Duodenal mucosa (tissue), 2 donors: ENCODE results near the gene PICALM.
"Not testable (repeated sequence)": the region's sequence is repeated elsewhere in the genome, so short reads cannot be mapped to it uniquely, and the experiment has no call there.

Experiments
- H3K27ac ChIP-seq: one replicate; pipeline ENCODE4 v1.7.0; 2013; ENCODE audit warnings: low read depth, low read length
- H3K27me3 ChIP-seq, 2 donors: one replicate each; pipeline ENCODE4 v1.7.0; 2013; ENCODE audit warnings: low read length in 2 of 2, control low read depth in 1 of 2; ENCODE audit not compliant: insufficient read depth in 2 of 2, control insufficient read depth in 1 of 2
- H3K36me3 ChIP-seq, 2 donors: one replicate each; pipeline ENCODE4 v1.7.0; 2013; ENCODE audit warnings: low read length in 2 of 2, control low read depth in 1 of 2; ENCODE audit not compliant: insufficient read depth in 2 of 2, control insufficient read depth in 1 of 2
- H3K4me1 ChIP-seq, 2 donors: one replicate each; pipeline ENCODE4 v1.7.0; 2013; ENCODE audit warnings: low read length in 2 of 2, control low read depth in 1 of 2; ENCODE audit not compliant: insufficient read depth in 2 of 2, control insufficient read depth in 1 of 2
- H3K4me3 ChIP-seq, 2 donors: one replicate each; pipeline ENCODE4 v1.7.0; 2013; ENCODE audit warnings: low read length in 2 of 2, low read depth in 1 of 2
- H3K9ac ChIP-seq, 2 donors: one replicate each; pipeline ENCODE4 v1.7.0; 2013; ENCODE audit warnings: low read length in 2 of 2, low read depth in 1 of 2
- H3K9me3 ChIP-seq, 2 donors: one replicate each; pipeline ENCODE4 v1.7.0; 2013; ENCODE audit warnings: low read length in 2 of 2, control low read depth in 1 of 2; ENCODE audit not compliant: control insufficient read depth in 1 of 2

PICALM gene

DNA sequence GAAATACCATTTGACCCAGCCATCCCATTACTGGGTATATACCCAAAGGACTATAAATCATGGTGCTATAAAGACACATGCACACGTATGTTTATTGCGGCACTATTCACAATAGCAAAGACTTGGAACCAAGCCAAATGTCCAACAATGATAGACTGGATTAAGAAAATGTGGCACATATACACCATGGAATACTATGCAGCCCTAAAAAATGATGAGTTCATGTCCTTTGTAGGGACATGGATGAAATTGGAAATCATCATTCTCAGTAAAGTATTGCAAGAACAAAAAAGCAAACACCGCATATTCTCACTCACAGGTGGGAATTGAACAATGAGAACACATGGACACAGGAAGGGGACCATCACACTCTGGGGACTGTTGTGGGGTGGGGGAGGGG lies 37.1 kb upstream of the PICALM start:
- H3K4me1 ChIP-seq, H3K9me3 ChIP-seq, H3K27ac ChIP-seq, H3K36me3 ChIP-seq, H3K27me3 ChIP-seq, H3K9ac ChIP-seq, H3K4me3 ChIP-seq: not testable (repeated sequence)

DNA sequence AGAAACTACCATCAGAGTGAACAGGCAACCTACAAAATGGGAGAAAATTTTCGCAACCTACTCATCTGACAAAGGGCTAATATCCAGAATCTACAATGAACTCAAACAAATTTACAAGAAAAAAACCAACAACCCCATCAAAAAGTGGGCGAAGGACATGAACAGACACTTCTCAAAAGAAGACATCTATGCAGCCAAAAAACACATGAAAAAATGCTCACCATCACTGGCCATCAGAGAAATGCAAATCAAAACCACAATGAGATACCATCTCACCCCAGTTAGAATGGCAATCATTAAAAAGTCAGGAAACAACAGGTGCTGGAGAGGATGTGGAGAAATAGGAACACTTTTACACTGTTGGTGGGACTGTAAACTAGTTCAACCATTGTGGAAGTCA lies 36.7 kb upstream of the PICALM start:
- H3K36me3 ChIP-seq, H3K4me3 ChIP-seq, H3K9me3 ChIP-seq, H3K4me1 ChIP-seq, H3K27me3 ChIP-seq, H3K27ac ChIP-seq, H3K9ac ChIP-seq: not testable (repeated sequence)

DNA sequence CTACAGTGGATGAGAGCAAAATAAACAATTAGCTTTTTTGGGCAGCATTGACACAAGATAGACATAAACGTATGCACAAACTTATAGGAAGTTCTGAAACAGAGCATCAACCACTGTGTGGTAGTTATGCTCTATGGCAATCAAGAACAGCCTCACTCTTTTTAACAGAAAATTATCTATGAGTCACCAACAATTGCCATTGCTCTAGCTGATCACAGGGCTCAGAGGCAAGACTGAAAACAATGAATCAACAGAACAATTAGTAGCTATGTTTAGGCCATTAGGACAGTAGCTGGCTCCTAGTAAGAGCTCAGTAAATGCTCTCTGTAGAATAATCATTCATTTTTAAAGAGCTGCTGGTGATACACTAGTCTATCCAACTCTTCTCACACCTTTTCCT lies 34.9 kb upstream of the PICALM start:
- peaks cover 0 to 3% of the 10 kb centered on the region in 2 donors for H3K4me1 ChIP-seq

DNA sequence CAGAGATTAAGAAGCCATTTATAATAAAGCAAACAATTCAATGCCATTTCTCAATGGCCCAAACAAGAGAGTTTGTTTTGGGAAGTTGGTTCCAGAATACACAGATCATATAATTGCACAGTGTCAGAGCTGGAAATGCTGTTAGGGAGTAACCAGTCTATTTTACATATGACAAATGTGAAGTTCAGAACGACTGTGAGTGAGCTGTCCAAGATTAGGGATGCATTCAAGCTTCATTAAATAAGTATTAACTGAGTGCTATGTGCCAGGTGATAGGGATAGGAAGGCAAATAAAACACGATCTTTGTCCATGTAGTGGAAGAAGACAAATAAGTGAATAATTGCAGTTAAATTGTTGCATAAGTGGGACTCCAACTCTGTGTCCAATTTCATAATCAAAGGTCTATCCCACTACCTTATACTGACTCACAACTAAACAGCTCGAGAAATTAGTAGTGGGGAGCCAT lies 33.1 kb upstream of the PICALM start:
- Histone ChIP-seq H3K27me3 (no peaks in the 10 kb centered on the region), H3K4me1 (peaks cover 0 to 3% of the 10 kb centered on the region in 2 donors), H3K27ac (no peak overlapping the region), H3K9ac (no peak overlapping the region), H3K4me3 (no peak overlapping the region), H3K36me3 (no peaks in the 10 kb centered on the region), H3K9me3 (no peaks in the 10 kb centered on the region)

More for the DNA sequence above, 34.9 kb upstream of the PICALM start:
- no peak overlapping the region for H3K4me3 ChIP-seq
- no peak overlapping the region for H3K9ac ChIP-seq
- H3K27me3 ChIP-seq: no peaks in the 10 kb centered on the region
- no peaks in the 10 kb centered on the region for H3K36me3 ChIP-seq
- H3K27ac ChIP-seq: no peak overlapping the region
- no peaks in the 10 kb centered on the region for H3K9me3 ChIP-seq

DNA sequence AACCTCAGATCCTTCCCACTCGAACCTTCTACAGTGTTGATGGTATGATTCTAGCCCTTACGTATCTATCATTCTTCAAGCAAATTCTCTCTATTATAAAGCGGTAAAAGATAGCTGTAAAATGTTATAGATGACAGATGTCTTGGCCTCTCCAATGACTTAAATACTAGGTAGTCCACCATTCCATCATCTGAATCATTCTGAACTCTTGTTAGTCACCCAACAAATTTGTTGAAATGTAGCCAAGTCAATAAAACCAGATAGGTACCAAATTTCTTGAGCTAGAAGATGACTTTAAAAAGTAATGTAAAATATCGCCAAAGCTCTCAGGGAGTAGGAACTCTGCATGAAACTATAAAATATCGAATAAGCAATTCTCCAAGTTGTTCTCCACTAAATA lies 32.6 kb upstream of the PICALM start:
- Histone ChIP-seq H3K9ac (no peak overlapping the region), H3K4me3 (no peak overlapping the region), H3K27me3 (no peaks in the 10 kb centered on the region), H3K27ac (no peak overlapping the region), H3K9me3 (no peaks in the 10 kb centered on the region), H3K36me3 (no peaks in the 10 kb centered on the region), H3K4me1 (peaks cover 0 to 3% of the 10 kb centered on the region in 2 donors)

DNA sequence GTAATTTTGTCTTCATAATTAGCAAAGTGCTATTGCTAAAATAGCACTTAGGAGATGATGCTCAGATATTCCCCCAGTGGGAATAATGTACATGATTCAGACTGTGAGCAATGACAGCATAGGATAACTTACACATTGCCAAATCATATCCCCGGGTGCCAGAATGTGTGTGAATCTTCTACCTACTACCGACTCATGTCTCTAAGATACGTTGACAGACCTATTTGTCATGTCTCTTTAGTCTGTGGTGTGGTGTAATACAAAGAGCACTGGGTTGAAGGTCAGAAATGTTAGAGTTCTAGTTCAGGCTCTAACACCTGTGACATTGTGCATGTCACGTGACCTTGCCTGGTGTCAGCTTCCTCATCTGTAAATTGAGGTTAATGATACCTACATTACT lies 31.0 kb upstream of the PICALM start:
- peaks cover 0 to 3% of the 10 kb centered on the region in 2 donors for H3K4me1 ChIP-seq
- no peak overlapping the region for H3K9ac ChIP-seq
- no peaks in the 10 kb centered on the region for H3K9me3 ChIP-seq
- H3K4me3 ChIP-seq: no peak overlapping the region
- no peaks in the 10 kb centered on the region for H3K36me3 ChIP-seq
- no peak overlapping the region for H3K27ac ChIP-seq
- no peaks in the 10 kb centered on the region for H3K27me3 ChIP-seq

DNA sequence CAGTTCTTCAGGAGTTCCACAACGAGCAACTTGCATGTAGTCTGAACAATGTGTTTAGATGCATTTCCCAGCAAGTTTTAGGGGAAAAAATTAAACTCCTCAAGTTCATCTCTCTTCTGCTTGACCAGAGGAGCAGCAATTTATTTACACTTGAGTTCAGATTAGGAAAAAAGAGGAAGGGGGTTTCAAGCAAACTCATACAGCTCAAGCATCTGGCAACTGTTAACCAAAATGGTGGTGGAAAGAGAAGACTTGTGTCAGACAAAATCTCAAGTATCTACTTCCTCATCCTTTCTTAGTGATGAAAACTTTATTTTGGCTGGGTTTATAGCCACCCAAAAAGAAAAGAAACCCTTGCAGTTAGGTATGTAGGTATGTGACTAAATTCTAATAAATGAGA lies 29.1 kb upstream of the PICALM start:
- H3K4me1 ChIP-seq: peaks cover 0 to 3% of the 10 kb centered on the region in 2 donors
- no peaks in the 10 kb centered on the region for H3K9me3 ChIP-seq
- no peak overlapping the region for H3K27ac ChIP-seq
- H3K9ac ChIP-seq: no peak overlapping the region
- no peak overlapping the region for H3K4me3 ChIP-seq
- no peaks in the 10 kb centered on the region for H3K27me3 ChIP-seq
- H3K36me3 ChIP-seq: no peaks in the 10 kb centered on the region

DNA sequence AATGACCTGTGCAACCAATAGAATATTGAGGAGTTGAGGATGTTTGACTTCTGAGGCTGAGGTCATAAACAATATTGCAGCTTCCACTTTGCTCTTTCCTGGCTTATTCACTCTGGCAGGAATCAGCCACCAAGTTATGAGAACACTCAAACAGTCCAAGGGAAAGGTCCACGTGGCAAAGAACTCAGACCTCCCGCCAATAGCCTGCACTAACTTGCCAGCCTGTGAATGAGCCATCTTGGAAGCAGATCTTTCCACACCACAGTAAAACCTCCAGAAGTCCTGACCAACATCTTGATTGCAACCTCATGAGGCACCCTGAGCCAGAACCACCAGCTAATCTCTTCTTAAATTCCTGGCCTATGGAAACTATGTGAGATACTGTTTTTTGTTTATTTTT lies 22.7 kb upstream of the PICALM start:
- Histone ChIP-seq H3K4me1 (no peaks in the 10 kb centered on the region), H3K36me3 (no peaks in the 10 kb centered on the region), H3K9ac (no peak overlapping the region), H3K27ac (no peak overlapping the region), H3K4me3 (no peak overlapping the region), H3K9me3 (no peaks in the 10 kb centered on the region), H3K27me3 (no peaks in the 10 kb centered on the region)

DNA sequence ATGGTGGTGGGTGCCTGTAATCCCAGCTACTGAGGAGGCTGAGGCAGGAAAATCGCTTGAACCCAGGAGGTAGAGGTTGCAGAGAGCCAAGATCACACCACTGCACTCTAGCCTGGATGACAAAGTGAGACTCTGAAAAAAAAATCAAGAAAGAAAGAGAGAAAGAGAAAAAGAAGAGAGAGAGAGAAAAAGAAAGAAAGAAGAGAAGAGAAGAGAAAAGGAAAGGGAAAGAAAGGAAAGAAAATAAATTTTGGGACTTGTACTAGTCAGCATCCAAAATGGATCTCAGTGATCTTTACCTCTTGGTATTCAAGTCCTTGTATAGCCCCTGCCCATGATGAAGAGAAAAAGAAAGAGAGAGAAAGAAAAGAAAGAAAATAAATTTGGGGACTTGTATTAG lies 22.2 kb upstream of the PICALM start:
- no peak overlapping the region for H3K27ac ChIP-seq
- no peaks in the 10 kb centered on the region for H3K4me1 ChIP-seq
- no peaks in the 10 kb centered on the region for H3K36me3 ChIP-seq
- no peaks in the 10 kb centered on the region for H3K9me3 ChIP-seq
- no peak overlapping the region for H3K4me3 ChIP-seq
- no peak overlapping the region for H3K9ac ChIP-seq
- H3K27me3 ChIP-seq: no peaks in the 10 kb centered on the region

DNA sequence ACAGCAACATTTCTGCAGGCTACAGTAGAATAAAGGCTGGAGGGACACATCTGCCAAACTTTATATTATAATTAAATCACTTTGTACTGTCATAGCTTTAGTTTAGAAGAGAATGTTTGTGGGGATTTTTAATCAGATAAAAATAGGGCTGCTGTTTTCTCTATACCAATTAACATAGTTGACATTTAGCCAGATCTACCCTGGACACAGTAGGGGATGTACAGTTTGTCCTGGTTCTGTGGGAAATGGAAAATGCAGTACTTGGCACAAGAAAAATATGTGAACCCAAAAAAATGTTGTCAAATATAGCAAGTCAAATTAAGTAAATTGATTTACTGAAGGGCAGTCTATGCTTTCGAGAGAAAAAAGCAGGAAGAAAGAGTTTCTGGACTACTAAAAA lies 20.8 kb upstream of the PICALM start:
- H3K9ac ChIP-seq: no peak overlapping the region
- no peaks in the 10 kb centered on the region for H3K36me3 ChIP-seq
- no peaks in the 10 kb centered on the region for H3K4me1 ChIP-seq
- H3K27me3 ChIP-seq: no peaks in the 10 kb centered on the region
- no peaks in the 10 kb centered on the region for H3K9me3 ChIP-seq
- H3K4me3 ChIP-seq: no peak overlapping the region
- no peak overlapping the region for H3K27ac ChIP-seq

DNA sequence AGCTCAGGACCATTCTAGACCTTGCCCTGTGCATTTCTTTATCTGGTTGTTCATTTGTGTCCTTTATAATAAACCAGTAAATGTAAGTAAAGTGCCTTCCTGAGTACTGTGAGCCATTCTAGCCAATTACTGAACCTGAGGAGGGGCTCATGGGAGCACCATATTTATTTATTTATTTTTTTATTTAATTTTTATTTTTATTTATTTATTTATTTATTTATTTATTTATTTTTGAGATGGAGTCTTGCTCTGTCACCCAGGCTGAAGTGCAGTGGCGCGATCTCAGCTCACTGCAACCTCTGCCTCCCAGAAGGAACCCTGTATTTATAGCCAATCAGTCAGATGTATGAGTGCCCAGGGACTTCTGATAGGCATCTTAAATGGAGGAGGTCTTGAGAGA lies 18.8 kb upstream of the PICALM start:
- not testable (repeated sequence) for H3K27me3 ChIP-seq, H3K4me1 ChIP-seq, H3K27ac ChIP-seq, H3K9me3 ChIP-seq, H3K4me3 ChIP-seq, H3K36me3 ChIP-seq, H3K9ac ChIP-seq
